GM12873 (cell line): ENCODE results near the gene TRIM8.

Experiments
- TF ChIP-seq, protein P1 (sequence below): IDR thresholded peaks from 2 replicates; pipeline ENCODE4 v1.5.1; 2012; ENCODE audit warnings: low read depth, mild to moderate bottlenecking, moderate library complexity, low read length, control low read depth; ENCODE audit not compliant: insufficient read depth; ENCODE audit errors: missing control alignments

TRIM8 gene

GRCh38 chr10:102617041-102617440, 27.2 kb upstream of the TRIM8 start:
- TF ChIP-seq, protein P1, sequence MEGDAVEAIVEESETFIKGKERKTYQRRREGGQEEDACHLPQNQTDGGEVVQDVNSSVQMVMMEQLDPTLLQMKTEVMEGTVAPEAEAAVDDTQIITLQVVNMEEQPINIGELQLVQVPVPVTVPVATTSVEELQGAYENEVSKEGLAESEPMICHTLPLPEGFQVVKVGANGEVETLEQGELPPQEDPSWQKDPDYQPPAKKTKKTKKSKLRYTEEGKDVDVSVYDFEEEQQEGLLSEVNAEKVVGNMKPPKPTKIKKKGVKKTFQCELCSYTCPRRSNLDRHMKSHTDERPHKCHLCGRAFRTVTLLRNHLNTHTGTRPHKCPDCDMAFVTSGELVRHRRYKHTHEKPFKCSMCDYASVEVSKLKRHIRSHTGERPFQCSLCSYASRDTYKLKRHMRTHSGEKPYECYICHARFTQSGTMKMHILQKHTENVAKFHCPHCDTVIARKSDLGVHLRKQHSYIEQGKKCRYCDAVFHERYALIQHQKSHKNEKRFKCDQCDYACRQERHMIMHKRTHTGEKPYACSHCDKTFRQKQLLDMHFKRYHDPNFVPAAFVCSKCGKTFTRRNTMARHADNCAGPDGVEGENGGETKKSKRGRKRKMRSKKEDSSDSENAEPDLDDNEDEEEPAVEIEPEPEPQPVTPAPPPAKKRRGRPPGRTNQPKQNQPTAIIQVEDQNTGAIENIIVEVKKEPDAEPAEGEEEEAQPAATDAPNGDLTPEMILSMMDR = no peak

DNA sequence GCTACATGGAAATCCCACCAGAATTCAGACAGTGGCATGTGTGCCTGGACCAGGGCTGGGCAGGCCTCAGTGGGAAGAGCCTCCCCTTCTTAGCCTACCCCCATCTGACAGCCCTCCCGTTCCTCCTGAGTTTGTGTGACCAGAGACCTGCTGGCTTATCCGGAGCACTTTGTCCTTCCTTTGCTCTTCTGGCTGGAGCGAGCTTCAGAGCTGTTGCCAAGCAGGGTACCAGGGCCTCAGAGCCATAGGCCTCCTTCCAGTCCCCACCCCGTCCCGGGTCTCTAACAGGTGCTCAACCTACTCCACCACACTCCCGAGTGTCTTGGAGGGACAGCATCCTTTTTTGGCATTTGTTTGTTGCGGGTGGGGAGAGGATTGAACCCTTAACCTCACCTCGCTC, 26.5 kb upstream of the TRIM8 start:
- TF ChIP-seq, protein P1 = no peak

DNA sequence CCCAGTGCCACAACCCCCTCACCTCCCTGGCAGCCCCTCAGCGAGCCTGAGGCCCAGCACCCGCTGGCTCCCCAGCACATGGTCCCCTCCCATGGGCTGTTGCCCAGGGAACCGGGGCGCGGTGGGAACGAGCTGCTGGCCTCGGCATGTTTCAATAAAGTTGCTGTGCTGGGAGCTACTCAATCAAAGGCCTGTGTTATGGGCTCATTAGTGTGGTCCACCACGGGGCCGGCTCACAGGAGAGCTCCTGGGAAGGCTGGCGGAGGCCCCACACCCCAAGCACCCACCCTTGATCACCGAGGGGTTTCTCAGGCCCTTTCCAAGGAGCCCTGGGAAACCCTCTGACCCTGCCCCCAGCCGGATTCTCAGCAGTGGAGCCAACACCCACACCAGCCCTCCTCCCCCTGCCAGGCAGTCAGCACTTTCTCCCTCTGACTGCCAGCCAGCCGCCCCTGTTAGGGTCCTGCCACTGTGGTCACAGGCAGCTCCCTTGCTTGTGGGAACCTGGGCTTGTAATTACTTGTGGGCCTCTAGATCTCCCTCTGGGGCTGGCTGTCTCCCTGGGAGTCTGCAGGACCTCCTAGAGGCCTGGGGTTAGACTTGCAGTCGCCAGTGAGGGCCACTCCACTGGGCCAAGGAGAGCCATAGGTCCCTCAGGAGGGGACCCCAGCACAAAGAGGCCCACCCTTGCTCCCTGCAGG, 24.8 kb upstream of the TRIM8 start:
- TF ChIP-seq, protein P1 = no peak

DNA sequence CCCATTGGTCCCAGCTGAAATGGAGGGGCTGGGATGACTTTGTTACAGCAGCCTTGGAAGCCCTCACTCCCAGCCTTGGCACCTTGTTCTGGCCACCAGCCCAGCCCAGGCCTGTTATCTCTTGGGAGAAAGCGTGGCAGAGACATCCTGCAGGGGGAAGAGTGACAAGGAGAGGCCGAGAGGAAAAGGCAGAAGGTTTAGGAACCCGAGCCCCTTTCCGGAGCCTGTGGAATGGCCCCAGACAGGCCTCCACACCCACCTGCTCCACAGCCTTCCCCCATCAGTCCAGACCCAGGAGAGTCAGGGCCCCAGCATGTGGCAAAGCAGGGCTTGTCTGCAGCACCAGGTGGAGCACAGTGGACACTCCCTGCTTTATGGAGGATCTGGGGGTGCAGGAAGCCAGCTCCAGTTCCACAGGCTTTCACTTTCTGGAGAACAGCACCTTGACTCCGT, 24.1 kb upstream of the TRIM8 start:
- TF ChIP-seq, protein P1 = no peak

DNA sequence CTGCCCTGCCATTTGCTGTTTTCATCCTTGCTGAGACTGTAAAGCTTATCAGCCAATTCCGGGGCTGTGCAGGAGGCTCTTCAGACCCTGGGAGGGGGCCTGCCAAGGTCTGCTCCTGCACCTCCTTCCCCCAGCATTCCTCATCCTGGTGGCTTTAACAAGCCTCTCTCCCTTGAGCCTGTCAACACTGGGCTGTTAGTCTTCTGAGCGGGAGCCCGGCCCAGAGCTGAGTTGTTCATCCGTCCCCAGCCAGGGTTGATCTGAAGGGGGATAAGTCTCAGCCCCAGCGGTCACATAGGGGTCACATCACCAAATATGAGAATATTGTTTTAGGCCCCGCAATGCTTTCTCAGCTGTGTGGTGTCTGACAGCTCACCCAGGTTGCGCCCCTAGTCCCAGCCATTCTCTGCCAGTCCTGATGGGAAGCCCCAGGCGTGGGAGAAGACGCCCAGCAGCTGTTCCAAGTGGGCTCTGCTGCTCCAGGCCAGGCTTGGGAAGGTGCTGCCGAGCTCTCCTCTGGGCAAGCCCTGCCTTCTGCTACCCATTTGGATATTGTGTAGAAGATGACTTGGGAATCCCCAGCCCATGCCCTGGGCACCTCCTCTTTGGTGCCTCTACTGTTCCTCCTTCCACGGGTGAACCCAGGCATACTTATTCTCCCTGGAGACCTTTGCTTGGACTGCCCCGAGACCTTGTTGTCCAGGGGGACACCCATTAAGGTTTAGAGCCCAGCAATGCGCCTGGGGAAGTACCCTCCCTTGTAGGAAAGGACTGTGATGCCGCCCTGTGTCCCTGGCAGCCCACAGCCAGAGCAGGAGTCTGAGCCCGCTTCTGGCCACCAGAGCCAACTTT, 23.5 kb upstream of the TRIM8 start:
- TF ChIP-seq, protein P1 = no peak

DNA sequence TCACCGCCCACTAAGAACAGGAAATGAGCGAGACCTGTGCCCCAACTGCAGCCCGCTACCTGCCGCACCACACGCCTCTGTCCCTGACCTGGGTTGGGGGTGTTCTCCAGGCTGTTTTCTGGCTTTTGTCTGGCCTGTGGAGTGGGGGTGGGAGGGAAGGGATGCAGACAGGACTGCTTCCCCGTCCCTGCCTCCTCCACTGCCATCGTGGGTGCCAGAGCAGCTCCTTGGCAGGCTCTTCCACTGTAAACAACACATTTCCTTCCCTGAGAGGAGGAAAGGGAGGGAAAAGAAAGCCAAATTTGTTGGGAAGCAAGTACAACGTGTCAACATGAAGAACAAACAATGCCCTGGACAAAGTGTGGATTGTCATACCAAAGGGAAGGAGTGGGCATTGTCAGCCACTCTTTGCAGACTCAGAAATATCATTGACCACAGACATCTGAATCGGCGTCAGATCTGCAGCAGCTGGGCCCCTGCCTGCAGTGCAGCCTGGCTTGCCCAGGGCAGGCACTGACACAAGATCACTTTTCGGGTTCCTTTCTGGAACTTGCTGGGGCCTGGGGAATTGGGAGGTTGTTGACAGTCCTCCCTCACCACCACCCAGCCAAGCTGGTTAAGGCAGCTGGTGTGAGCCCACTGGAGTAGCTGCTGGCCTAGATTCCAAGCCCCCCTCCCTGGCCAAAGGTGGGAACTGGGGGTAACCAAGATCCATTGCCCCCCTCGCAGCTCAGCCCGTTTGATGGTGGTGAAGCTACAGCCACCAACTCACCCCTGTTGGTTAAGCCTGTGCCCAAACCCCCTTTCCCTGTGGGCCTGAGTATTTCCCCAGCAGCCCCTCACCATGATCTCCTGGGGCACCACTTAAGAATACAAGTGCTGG, 22.6 kb upstream of the TRIM8 start:
- TF ChIP-seq, protein P1 = no peak
